Purkinje cell (primary cell): ENCODE results near the gene RAB6B. TPM values are rescaled to one million over a fixed set of nuclear protein-coding genes. Genes with fewer than 3 reads are reported as not detected.

Source experiments
- polyA plus RNA-seq: library from polyadenylated mRNA; unstranded; fragments of >200 nt; fragmentation: Nextera tagmentation; gene quantifications from 2 replicates; pipeline ENCODE4 v1.2.1, GENCODE V29; 2014

Gene RAB6B
- 4.5 and 25.3 TPM in 2 replicates for polyA plus RNA-seq

GRCh38 chr3:133895208-133896001 is at the start of gene RAB6B:
Gene RAB6B, minus strand, starts transcription at chr3:133895882. Its CDS starts 416 bp downstream, at chr3:133895466.

DNA sequence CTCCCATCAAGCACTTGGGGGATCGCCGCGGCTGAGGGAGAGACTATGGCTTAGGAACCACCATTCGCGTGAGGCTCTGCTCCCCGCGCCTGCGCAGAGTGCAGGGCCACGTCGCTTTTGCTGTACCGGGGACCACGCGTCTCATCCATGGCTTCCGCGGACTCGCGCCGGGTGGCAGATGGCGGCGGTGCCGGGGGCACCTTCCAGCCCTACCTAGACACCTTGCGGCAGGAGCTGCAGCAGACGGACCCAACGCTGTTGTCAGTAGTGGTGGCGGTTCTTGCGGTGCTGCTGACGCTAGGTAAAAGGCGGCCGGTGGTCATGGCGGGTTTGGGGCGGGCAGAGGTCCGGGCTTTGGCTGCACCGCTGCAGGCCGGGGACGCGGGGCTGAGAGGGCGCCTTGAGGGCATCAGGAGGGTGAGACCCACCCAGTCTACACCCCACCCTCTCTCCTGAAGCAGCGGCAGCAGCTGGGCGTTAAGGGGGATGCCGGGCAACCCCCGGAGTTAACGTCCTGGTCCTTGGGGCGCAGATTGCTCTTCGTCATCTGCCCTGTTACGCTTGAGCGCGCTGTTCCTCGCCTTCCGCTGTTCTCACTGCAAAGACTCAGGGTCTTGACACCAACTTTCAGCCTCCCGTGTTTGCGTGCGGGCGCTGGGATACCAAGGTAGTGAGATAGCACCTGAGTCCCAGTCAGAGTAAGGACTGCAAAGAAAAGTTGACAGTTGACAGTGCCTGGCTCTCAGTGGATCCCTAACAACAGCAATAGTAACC is 89.8 kb downstream of the RAB6B start, which contains the start of gene SRPRB:
TSS of gene SRPRB (plus strand) at position 114 of the 774 bp plus-strand sequence. CDS start at position 148, 34 bp downstream.

Other genes starting within 250 kb of the RAB6B start
- gene TOPBP1, start 233.9 kb downstream of the RAB6B start, polyA plus RNA-seq = 8.5 and 11.7 TPM in 2 replicates
- 10.3 and 13.0 TPM in 2 replicates for gene TF, start 149.5 kb downstream of the RAB6B start, polyA plus RNA-seq
- gene SRPRB, start 90.1 kb downstream of the RAB6B start, polyA plus RNA-seq = 121 and 125 TPM in 2 replicates
- gene SLCO2A1, start 134.0 kb upstream of the RAB6B start, polyA plus RNA-seq = not detected in 2 replicates